ENCODE data around the gene CCT8.

GRCh38 chr21:29055080-29055479 is 18.4 kb downstream of the CCT8 start:
- TF ChIP-seq POLR2A (IDR thresholded peaks at IDR 0.05), result no peak
- TF ChIP-seq, protein P1, sequence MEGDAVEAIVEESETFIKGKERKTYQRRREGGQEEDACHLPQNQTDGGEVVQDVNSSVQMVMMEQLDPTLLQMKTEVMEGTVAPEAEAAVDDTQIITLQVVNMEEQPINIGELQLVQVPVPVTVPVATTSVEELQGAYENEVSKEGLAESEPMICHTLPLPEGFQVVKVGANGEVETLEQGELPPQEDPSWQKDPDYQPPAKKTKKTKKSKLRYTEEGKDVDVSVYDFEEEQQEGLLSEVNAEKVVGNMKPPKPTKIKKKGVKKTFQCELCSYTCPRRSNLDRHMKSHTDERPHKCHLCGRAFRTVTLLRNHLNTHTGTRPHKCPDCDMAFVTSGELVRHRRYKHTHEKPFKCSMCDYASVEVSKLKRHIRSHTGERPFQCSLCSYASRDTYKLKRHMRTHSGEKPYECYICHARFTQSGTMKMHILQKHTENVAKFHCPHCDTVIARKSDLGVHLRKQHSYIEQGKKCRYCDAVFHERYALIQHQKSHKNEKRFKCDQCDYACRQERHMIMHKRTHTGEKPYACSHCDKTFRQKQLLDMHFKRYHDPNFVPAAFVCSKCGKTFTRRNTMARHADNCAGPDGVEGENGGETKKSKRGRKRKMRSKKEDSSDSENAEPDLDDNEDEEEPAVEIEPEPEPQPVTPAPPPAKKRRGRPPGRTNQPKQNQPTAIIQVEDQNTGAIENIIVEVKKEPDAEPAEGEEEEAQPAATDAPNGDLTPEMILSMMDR (IDR thresholded peaks at IDR 0.05 in 8 of 11, conservative IDR thresholded peaks at IDR 0.05 in 3 of 11), result no peak
